C4-2B (cell line): ENCODE data around the gene LPCAT2.

Experiments used
- H3K27ac ChIP-seq: fragments of 450-650 bp; 2 replicates; pipeline ENCODE4 v1.5.1; 2017
- CTCF ChIP-seq: fragments of 450-650 bp; conservative IDR thresholded peaks from 2 replicates; pipeline ENCODE4 v1.5.1; 2017; ENCODE audit warnings: mild to moderate bottlenecking
- ZFX ChIP-seq: fragments of 450-650 bp; IDR thresholded peaks from 2 replicates; pipeline ENCODE4 v1.6.1; 2017

LPCAT2 gene

GRCh38 chr16:55574811-55575210, 65.9 kb downstream of the LPCAT2 start:
- no peak for TF ChIP-seq CTCF
- TF ChIP-seq ZFX, result no peak
- H3K27ac ChIP-seq, result no peak overlapping the region

- no peak overlapping the region for H3K27ac ChIP-seq
- TF ChIP-seq CTCF (no peak), ZFX (no peak)
These were observed 66.6 kb downstream of the LPCAT2 start for GRCh38 chr16:55575496-55575895.

- H3K27ac ChIP-seq, result no peak overlapping the region
These were observed 67.5 kb downstream of the LPCAT2 start for GRCh38 chr16:55576384-55576783.

GRCh38 chr16:55577887-55578286, 69.0 kb downstream of the LPCAT2 start:
- no peak for TF ChIP-seq CTCF
- no peak for TF ChIP-seq ZFX
- no peak overlapping the region for H3K27ac ChIP-seq

More at GRCh38 chr16:55576384-55576783, 67.5 kb downstream of the LPCAT2 start:
- TF ChIP-seq ZFX (no peak), CTCF (no peak)

- TF ChIP-seq CTCF (no peak), ZFX (no peak)
- H3K27ac ChIP-seq, result no peak overlapping the region
These were observed 76.8 kb downstream of the LPCAT2 start for GRCh38 chr16:55585631-55586030.

GRCh38 chr16:55588799-55589198, 79.9 kb downstream of the LPCAT2 start:
- TF ChIP-seq ZFX, result no peak
- no peak for TF ChIP-seq CTCF
- H3K27ac ChIP-seq, result no peak overlapping the region

GRCh38 chr16:55592306-55592705, 83.4 kb downstream of the LPCAT2 start:
- no peak overlapping the region for H3K27ac ChIP-seq
- no peak for TF ChIP-seq ZFX
- no peak for TF ChIP-seq CTCF
